Endothelial cell (in vitro differentiated cells): Measurements from ENCODE around the gene STX16. TPM values are rescaled to one million over a fixed set of nuclear protein-coding genes. Genes with fewer than 3 reads are reported as not detected.

ENCODE experiments used
- DNase-seq: peaks from one replicate; pipeline ENCODE4 v3.0.0; 2021; ENCODE audit warnings: low spot score
- H3K27ac Mint-ChIP-seq: one replicate; pipeline ENCODE4 v1.8.0; 2021; ENCODE audit warnings: mixed read lengths, inconsistent platforms; ENCODE audit not compliant: unreplicated experiment
- H3K27me3 Mint-ChIP-seq: one replicate; pipeline ENCODE4 v1.8.0; 2021; ENCODE audit warnings: mild to moderate bottlenecking, moderate library complexity, mixed read lengths, inconsistent platforms; ENCODE audit not compliant: unreplicated experiment
- H3K36me3 Mint-ChIP-seq: one replicate; pipeline ENCODE4 v1.8.0; 2021; ENCODE audit warnings: mild to moderate bottlenecking, low read depth, mixed read lengths, inconsistent platforms; ENCODE audit not compliant: unreplicated experiment
- H3K4me1 Mint-ChIP-seq: one replicate; pipeline ENCODE4 v1.8.0; 2021; ENCODE audit warnings: mild to moderate bottlenecking, mixed read lengths, inconsistent platforms; ENCODE audit not compliant: unreplicated experiment
- H3K4me3 Mint-ChIP-seq: one replicate; pipeline ENCODE4 v1.8.0; 2021; ENCODE audit warnings: mild to moderate bottlenecking, mixed read lengths, inconsistent platforms; ENCODE audit not compliant: unreplicated experiment
- H3K9me3 Mint-ChIP-seq: one replicate; pipeline ENCODE4 v1.8.0; 2021; ENCODE audit warnings: mixed read lengths, inconsistent platforms; ENCODE audit not compliant: unreplicated experiment
- CTCF ChIP-seq: fragments of 200-600 bp; sonication (generic); IDR thresholded peaks from one replicate; pipeline ENCODE4 v1.5.0; 2021; ENCODE audit warnings: antibody characterized with exemption; ENCODE audit not compliant: unreplicated experiment
- total RNA-seq: library from RNA; stranded (reverse); fragmentation: NEBNext Ultra II Directional; extraction: Animal tissue kit (Norgen Biotek cat#: 25700); gene quantifications from one replicate; pipeline ENCODE4 v1.2.1, GENCODE V29; 2021; ENCODE audit not compliant: unreplicated experiment

STX16 gene
- total RNA-seq, 1 donor from 2014 or later: 77.9 TPM

GRCh38 chr20:58605292-58606065, 45.6 kb upstream of the STX16 start:
- Mint-ChIP-seq H3K36me3 (no peaks in the 10 kb centered on the region), H3K27ac (no peak overlapping the region), H3K4me3 (no peak overlapping the region), H3K27me3 (peaks cover 4% of the 10 kb centered on the region), H3K4me1 (no peaks in the 10 kb centered on the region), H3K9me3 (no peaks in the 10 kb centered on the region)
- TF ChIP-seq CTCF: no peak
- no peak for DNase-seq

GRCh38 chr20:58606184-58606583, 44.9 kb upstream of the STX16 start:
- Mint-ChIP-seq H3K27me3 (peaks cover 4% of the 10 kb centered on the region), H3K9me3 (no peaks in the 10 kb centered on the region), H3K27ac (no peak overlapping the region), H3K4me3 (no peak overlapping the region), H3K4me1 (peaks cover 3% of the 10 kb centered on the region), H3K36me3 (no peaks in the 10 kb centered on the region)
- no peak for TF ChIP-seq CTCF
- no peak for DNase-seq

- Mint-ChIP-seq H3K27ac (no peak overlapping the region), H3K36me3 (no peaks in the 10 kb centered on the region), H3K4me1 (peaks cover 3% of the 10 kb centered on the region), H3K27me3 (peaks cover 6% of the 10 kb centered on the region), H3K4me3 (no peak overlapping the region), H3K9me3 (no peaks in the 10 kb centered on the region)
- no peak for TF ChIP-seq CTCF
- DNase-seq: no peak
Observed at GRCh38 chr20:58608096-58608840, 42.8 kb upstream of the STX16 start.

GRCh38 chr20:58609026-58609425, 42.1 kb upstream of the STX16 start:
- no peak for TF ChIP-seq CTCF
- peaks cover 3% of the 10 kb centered on the region for H3K4me1 Mint-ChIP-seq
- no peaks in the 10 kb centered on the region for H3K9me3 Mint-ChIP-seq
- no peak overlapping the region for H3K4me3 Mint-ChIP-seq
- peaks cover 6% of the 10 kb centered on the region for H3K27me3 Mint-ChIP-seq
- H3K27ac Mint-ChIP-seq: no peak overlapping the region
- no peak for DNase-seq
- no peaks in the 10 kb centered on the region for H3K36me3 Mint-ChIP-seq
